ENCODE results near the gene POLR2H.

Gene POLR2H

GRCh38 chr3:184371570-184372018 lies 10.1 kb downstream of the POLR2H start:
- peak; percentile 93 for DNase-seq (ENCODE audit: low spot score)

- no peak for DNase-seq (ENCODE audit: low spot score)
Measured at GRCh38 chr3:184372296-184372821, 10.8 kb downstream of the POLR2H start.

- no peak for DNase-seq (ENCODE audit: low spot score)
Measured at GRCh38 chr3:184372911-184373310, 11.4 kb downstream of the POLR2H start.

GRCh38 chr3:184373422-184373821 lies 11.9 kb downstream of the POLR2H start:
- no peak for DNase-seq (ENCODE audit: low spot score)

DNA sequence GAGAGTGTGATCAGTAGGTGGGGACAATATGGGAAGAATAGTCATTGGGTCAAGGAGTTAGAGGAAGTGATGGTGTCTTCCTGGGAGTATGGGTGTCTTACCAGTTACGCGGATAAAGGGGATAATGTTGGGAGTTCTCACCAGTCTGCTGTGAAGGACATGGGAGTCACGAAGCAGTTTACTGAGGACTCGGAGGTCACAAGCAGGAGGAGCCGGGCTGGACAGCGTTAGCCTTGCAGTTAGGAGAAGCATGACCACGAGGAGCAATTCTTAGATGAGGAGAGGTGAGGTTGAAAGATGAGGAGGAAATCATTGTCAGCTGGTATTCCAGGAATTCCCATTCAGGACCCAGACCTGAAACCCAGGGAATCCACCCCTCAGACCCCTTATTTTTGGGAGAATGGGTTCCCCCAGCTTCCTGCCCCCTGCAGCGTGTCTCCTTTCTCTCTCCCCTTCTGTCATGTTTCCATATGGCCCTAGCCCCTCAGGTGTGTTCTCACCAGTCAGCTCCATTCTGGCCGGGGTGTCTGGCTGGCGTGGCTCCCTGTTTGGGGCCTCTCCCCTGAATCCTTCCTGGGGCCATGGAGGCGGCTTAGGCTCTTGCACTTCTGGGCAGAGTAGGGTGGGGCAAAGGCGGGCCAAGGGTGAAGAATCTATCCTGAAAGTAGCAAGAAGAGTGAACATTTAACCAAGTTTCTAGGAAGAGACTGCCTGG lies 14.4 kb downstream of the POLR2H start:
- DNase-seq (ENCODE audit: low spot score), result no peak

DNA sequence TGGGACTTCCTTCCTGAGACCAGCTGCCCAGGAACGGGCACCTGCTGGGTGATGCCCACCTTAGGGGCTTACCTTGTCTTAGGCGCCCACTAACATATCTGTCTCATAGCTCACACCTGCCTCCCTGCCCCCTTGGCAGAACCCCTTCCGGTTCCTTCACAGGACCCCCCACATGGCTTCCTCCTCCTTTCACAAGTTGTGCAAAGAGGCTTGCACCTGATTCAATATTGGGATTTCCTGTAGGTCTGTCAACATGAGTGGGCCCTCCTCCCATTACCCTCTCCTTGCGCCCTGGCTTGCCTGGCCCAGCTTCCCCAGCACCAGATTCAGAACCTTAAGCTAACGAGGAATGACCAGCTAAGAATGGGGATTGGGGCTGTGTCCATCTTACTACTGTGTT lies 15.9 kb downstream of the POLR2H start:
- no peak for DNase-seq (ENCODE audit: low spot score)

GRCh38 chr3:184377882-184378445 lies 16.5 kb downstream of the POLR2H start, which contains the start of gene THPO:
Gene THPO (minus strand): TSS chr3:184378207. CDS start chr3:184376259, 1,948 bp downstream.
- no peak for DNase-seq (ENCODE audit: low spot score)

- no peak for DNase-seq (ENCODE audit: low spot score)
Measured at GRCh38 chr3:184378651-184379357, 17.3 kb downstream of the POLR2H start.

DNA sequence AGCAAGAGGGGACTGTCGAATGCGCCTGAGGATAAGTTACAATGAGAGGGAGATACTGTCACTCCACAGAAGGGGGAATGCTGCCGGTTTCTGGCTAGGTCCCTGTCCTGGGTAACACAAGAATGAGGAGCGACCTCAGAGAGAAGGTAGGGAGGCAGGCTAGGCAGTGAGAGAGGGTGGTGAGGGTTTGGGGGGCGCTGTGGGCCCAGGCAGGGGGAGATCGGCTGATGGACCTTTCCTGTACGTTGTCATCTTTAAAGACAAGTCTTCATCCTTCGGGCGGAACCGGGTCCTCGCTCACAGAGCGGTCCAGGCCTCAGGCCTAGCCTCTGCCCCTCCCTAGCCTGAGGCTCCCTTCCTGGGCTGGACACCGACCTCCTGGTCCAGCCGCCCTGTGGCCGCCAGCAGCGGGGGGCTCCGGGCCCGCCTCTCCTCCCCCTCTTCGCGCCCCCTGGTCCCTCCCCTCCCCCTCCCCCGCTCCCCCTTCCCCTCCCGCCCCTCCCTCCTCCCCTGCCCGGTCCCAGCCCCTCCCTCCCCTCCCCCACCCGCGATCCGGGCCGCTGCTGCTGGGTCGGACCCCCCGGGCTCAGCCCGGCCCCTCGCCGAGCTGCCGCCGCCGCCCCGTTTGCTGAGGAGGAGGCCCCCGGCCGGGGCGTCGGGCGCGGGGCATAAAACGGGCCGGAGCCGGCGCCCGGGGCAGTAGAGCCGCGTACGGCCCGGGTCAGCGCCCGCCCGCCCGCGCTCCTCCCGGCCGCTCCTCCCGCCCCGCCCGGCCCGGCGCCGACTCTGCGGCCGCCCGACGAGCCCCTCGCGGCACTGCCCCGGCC lies 18.1 kb downstream of the POLR2H start, which contains the start of gene CHRD:
Gene CHRD, plus strand, starts transcription at position 697 of the 827 bp plus-strand sequence. CDS start 265 bp downstream, outside the sequence.
- DNase-seq (ENCODE audit: low spot score), result no peak

- DNase-seq (ENCODE audit: low spot score), result peak; percentile 59
Measured at GRCh38 chr3:184380185-184380626, 18.7 kb downstream of the POLR2H start.

- DNase-seq (ENCODE audit: low spot score), result no peak
Measured at GRCh38 chr3:184380627-184381260, 19.2 kb downstream of the POLR2H start.

DNA sequence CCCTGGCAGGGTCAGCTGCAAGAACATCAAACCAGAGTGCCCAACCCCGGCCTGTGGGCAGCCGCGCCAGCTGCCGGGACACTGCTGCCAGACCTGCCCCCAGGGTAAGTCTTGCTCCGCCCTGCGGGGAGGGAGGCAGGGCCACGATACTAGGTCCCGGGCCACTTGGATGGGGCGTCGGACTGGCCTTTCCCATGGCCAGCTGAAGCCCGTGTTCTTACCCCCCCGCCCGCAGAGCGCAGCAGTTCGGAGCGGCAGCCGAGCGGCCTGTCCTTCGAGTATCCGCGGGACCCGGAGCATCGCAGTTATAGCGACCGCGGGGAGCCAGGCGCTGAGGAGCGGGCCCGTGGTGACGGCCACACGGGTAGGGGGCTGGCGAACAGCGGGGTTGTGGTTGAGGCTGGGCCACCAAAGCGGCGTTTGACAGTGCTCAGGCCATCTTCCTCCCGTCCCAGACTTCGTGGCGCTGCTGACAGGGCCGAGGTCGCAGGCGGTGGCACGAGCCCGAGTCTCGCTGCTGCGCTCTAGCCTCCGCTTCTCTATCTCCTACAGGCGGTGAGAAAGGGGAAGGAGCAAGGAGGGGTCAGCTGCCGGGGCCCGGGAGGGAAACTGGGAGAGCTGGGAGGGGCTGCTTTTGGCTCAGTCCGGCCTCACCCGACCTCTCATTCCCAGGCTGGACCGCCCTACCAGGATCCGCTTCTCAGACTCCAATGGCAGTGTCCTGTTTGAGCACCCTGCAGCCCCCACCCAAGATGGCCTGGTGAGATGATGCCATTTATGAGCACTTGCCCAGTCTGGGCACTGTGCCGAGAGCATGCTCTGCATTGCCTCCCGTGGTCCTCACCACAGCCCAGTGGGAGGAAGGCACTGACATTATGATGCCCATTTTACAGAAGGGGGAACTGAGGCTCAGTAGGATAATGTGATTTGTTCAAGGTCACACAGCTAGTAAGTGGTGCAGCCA lies 20.0 kb downstream of the POLR2H start:
- DNase-seq (ENCODE audit: low spot score), result no peak

- no peak for DNase-seq (ENCODE audit: low spot score)
Measured at GRCh38 chr3:184382326-184383032, 21.0 kb downstream of the POLR2H start.

DNA sequence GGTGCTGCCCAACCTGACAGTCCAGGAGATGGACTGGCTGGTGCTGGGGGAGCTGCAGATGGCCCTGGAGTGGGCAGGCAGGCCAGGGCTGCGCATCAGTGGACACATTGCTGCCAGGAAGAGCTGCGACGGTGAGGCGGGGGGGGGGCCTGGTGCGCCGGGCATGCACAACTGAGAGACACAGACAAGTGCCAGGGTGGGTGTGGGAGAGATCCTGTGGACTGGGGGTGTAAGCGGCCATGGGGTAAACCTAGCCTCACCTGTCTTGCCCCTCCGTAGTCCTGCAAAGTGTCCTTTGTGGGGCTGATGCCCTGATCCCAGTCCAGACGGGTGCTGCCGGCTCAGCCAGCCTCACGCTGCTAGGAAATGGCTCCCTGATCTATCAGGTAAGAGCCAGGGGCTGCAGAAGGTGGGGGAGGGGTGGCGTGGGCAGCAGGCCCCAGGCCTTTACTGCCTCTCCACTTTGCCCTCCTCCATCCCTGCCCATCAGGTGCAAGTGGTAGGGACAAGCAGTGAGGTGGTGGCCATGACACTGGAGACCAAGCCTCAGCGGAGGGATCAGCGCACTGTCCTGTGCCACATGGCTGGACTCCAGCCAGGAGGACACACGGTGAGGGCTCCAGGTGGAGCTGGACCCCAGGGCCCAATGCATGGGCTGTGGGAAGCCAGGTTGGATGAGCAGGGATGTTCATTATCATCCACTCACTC lies 21.7 kb downstream of the POLR2H start:
- DNase-seq (ENCODE audit: low spot score), result no peak

DNA sequence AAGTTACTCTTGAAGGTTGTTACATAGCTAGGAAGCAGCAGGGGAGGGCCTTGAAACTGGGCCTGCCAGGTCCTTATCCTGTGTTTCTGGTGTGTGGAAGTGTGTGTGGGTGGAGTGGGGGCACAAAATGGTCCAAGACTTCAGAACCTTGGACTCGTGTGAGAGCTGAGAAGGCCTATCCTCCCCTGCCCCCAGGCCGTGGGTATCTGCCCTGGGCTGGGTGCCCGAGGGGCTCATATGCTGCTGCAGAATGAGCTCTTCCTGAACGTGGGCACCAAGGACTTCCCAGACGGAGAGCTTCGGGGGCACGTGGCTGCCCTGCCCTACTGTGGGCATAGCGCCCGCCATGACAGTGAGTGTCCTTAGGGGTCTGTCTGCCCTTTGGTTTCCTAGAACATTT lies 22.8 kb downstream of the POLR2H start:
- DNase-seq (ENCODE audit: low spot score), result no peak

DNA sequence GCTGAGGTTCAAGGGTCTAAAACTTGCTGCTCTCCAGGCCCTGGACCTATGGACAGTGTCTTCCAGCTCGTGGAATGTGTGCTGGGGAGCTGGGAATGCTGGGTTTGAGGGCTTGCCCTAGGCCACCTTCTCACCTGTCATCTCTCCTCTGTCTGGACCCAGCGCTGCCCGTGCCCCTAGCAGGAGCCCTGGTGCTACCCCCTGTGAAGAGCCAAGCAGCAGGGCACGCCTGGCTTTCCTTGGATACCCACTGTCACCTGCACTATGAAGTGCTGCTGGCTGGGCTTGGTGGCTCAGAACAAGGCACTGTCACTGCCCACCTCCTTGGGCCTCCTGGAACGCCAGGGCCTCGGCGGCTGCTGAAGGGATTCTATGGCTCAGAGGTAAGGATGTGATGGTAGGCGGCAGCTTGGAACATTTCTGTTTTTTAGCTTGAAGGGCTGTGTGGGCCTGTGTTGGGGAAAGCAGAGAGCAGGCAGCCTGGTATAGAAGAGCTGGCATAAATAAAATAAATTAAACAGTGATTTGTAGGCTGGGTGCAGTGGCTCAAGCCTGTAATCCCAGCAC lies 23.4 kb downstream of the POLR2H start:
- DNase-seq (ENCODE audit: low spot score), result peak; percentile 57

DNA sequence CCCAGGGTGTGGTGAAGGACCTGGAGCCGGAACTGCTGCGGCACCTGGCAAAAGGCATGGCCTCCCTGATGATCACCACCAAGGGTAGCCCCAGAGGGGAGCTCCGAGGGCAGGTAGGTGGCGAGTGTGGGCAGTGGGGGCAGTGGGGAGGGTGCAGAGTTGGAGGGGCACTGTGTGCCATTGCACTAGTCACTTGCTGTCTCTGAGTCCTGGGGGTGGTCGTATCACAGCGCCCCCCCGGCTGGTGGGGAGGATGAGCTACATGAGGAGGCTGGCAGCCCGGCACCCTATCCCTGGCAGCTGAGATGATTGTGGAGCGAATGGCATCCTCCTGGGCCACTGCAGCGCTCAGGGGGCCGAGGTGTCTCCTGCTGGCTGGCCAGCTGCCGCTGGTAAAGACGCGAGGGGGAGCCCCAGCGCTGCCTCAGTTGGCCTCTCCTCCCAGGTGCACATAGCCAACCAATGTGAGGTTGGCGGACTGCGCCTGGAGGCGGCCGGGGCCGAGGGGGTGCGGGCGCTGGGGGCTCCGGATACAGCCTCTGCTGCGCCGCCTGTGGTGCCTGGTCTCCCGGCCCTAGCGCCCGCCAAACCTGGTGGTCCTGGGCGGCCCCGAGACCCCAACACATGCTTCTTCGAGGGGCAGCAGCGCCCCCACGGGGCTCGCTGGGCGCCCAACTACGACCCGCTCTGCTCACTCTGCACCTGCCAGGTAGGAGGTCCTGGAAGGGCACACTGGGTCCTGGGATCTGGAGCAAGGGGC lies 24.7 kb downstream of the POLR2H start:
- DNase-seq (ENCODE audit: low spot score), result no peak

Measured in Ammon's horn (tissue), 1 donor.